HCT116 (cell line): ENCODE results near the gene CLCN3. TPM values are rescaled to one million over a fixed set of nuclear protein-coding genes. Genes with fewer than 3 reads are reported as not detected.

ENCODE experiments used
- ATAC-seq: fragments of 200-7000 bp; cut with Tn5 transposase; 2 replicates; pipeline ENCODE4 v1.9.1; 2020; ENCODE audit warnings: mild to moderate bottlenecking, moderate library complexity
- BruUV-seq: library from RNA; stranded (reverse); fragments of 400-500 nt; replicated peaks from 2 replicates; lab custom pipeline; 2021; lab: Mats Ljungman, UMichigan
- CTCF ChIA-PET: fragments of 300-600 bp; sonication (Branson Sonifier 250); formaldehyde crosslinking; loops from one replicate; lab custom pipeline; 2021; ENCODE audit warnings: antibody characterized with exemption; lab: Charles Lee
- POLR2A ChIA-PET: fragments of 300-600, 350-600 bp; sonication (Branson Sonifier 250); formaldehyde crosslinking; loops from one replicate; lab custom pipeline; 2021; ENCODE audit warnings: antibody characterized with exemption; lab: Charles Lee
- RAD21 ChIA-PET, 2 experiments: fragments of 300-600 bp; sonication (Branson Sonifier 250); formaldehyde crosslinking; loops; one replicate each; lab custom pipeline; 2023; ENCODE audit warnings: low total read pairs in 2 of 2; ENCODE audit not compliant: uncharacterized antibody in 2 of 2, unreplicated experiment in 2 of 2, low non-redundant PET in 1 of 2; lab: Charles Lee
- DNase-seq: peaks from one replicate; pipeline ENCODE4 v3.0.0-alpha.2; 2010; ENCODE audit warnings: low read depth, low spot score
- H2AFZ ChIP-seq: fragments of 200-600 bp; shearing (Covaris generic), sonication (generic); 2 replicates; pipeline ENCODE4 v1.6.1; 2017; ENCODE audit warnings: low read depth, mixed run types, mixed read lengths, antibody characterized with exemption, low read length; ENCODE audit not compliant: poor library complexity, severe bottlenecking
- H3K27ac ChIP-seq: 2 replicates; pipeline ENCODE4 v1.5.1; 2012; ENCODE audit warnings: low read depth, low read length
- H3K27me3 ChIP-seq: fragments of 200-600 bp; sonication (generic); 2 replicates; pipeline ENCODE4 v1.6.1; 2016; ENCODE audit warnings: mixed run types, low read length, mixed read lengths; ENCODE audit not compliant: insufficient read depth
- H3K36me3 ChIP-seq, 2 experiments: fragments of 200-500 bp in 1 of 2; fragments of 200-600 bp in 1 of 2; sonication (Bioruptor generic) in 1 of 2; sonication (generic) in 1 of 2; 2 replicates each; pipeline versions ENCODE4 v1.5.1 to v1.6.1; 2014 to 2016; ENCODE audit warnings: low read length in 2 of 2, inconsistent platforms in 1 of 2, mixed read lengths in 1 of 2, mixed run types in 1 of 2; ENCODE audit not compliant: insufficient read depth in 2 of 2, control insufficient read depth in 1 of 2
- H3K4me1 ChIP-seq, 2 experiments: fragments of 200-600 bp in 1 of 2; sonication (generic) in 1 of 2; 2 replicates each; pipeline versions ENCODE4 v1.5.1 to v1.6.1; 2012 to 2017; ENCODE audit warnings: low read length in 2 of 2, inconsistent platforms in 1 of 2, mild to moderate bottlenecking in 1 of 2, mixed read lengths in 1 of 2, mixed run types in 1 of 2, moderate library complexity in 1 of 2; ENCODE audit not compliant: insufficient read depth in 2 of 2, control insufficient read depth in 1 of 2
- H3K4me2 ChIP-seq: fragments of 200-600 bp; sonication (generic); 2 replicates; pipeline ENCODE4 v1.6.1; 2017; ENCODE audit warnings: mixed run types, low read length, mixed read lengths
- H3K4me3 ChIP-seq, 2 experiments: fragments of 200-600 bp in 1 of 2; sonication (generic) in 1 of 2; replicated peaks in 1 of 2; 2 replicates each; pipeline ENCODE4 v1.5.1; 2011 to 2016; ENCODE audit warnings: low read length in 2 of 2, control low read depth in 1 of 2, low read depth in 1 of 2, mild to moderate bottlenecking in 1 of 2, mixed read lengths in 1 of 2, mixed run types in 1 of 2
- H3K79me2 ChIP-seq: fragments of 200-600 bp; sonication (generic); 2 replicates; pipeline ENCODE4 v1.6.1; 2017; ENCODE audit warnings: mild to moderate bottlenecking, mixed run types, low read length, moderate library complexity, mixed read lengths; ENCODE audit not compliant: insufficient read depth
- H3K9ac ChIP-seq: fragments of 200-600 bp; sonication (generic); 2 replicates; pipeline ENCODE4 v1.6.1; 2016; ENCODE audit warnings: low read length, mixed read lengths
- H3K9me2 ChIP-seq: fragments of 200-600 bp; sonication (generic), shearing (Covaris generic); 2 replicates; pipeline ENCODE4 v1.6.1; 2017; ENCODE audit warnings: mixed run types, mild to moderate bottlenecking, moderate library complexity; ENCODE audit not compliant: insufficient read depth
- H3K9me3 ChIP-seq, 2 experiments: fragments of 200-500 bp in 1 of 2; fragments of 200-600 bp in 1 of 2; sonication (Bioruptor generic) in 1 of 2; sonication (generic) in 1 of 2; 2 replicates each; pipeline ENCODE4 v1.6.1; 2014 to 2017; ENCODE audit warnings: low read length in 2 of 2, mixed read lengths in 2 of 2, inconsistent platforms in 1 of 2, low read depth in 1 of 2, mild to moderate bottlenecking in 1 of 2, mixed run types in 1 of 2, moderate library complexity in 1 of 2; ENCODE audit not compliant: control insufficient read depth in 1 of 2, insufficient read depth in 1 of 2
- H4K20me1 ChIP-seq: fragments of 200-600 bp; sonication (generic), shearing (Covaris generic); 2 replicates; pipeline ENCODE4 v1.6.1; 2017; ENCODE audit warnings: mixed run types, mild to moderate bottlenecking, moderate library complexity; ENCODE audit not compliant: insufficient read depth
- ATF3 ChIP-seq: IDR thresholded peaks from 2 replicates; pipeline ENCODE4 v1.6.1; 2012
- CBX3 ChIP-seq: IDR thresholded peaks from 2 replicates; pipeline ENCODE4 v1.6.1; 2012; ENCODE audit warnings: low read depth
- CTCF ChIP-seq, 3 experiments: fragments of 200-600 bp in 1 of 3; sonication (generic) in 1 of 3; IDR thresholded peaks in 2 of 3; conservative IDR thresholded peaks in 1 of 3; 2 replicates each; pipeline ENCODE4 v1.5.1; 2012 to 2017; ENCODE audit warnings: low read depth in 2 of 3, low read length in 2 of 3, antibody characterized with exemption in 1 of 3, borderline replicate concordance in 1 of 3, control low read depth in 1 of 3, mild to moderate bottlenecking in 1 of 3, mixed read lengths in 1 of 3, mixed run types in 1 of 3, moderate library complexity in 1 of 3; ENCODE audit not compliant: insufficient read depth in 1 of 3
- EGR1 ChIP-seq: IDR thresholded peaks from 2 replicates; pipeline ENCODE4 v1.6.1; 2012; ENCODE audit warnings: low read depth
- ELF1 ChIP-seq: IDR thresholded peaks from 2 replicates; pipeline ENCODE4 v1.6.1; 2012; ENCODE audit warnings: low read depth, borderline replicate concordance
- EZH2 ChIP-seq: fragments of 200-600 bp; sonication (generic); IDR thresholded peaks from 2 replicates; pipeline ENCODE4 v1.6.1; 2017; ENCODE audit warnings: antibody characterized with exemption, mixed run types
- EZH2phosphoT487 ChIP-seq: fragments of 200-600 bp; IDR thresholded peaks from 2 replicates; pipeline ENCODE4 v1.6.1; 2018; ENCODE audit warnings: antibody characterized with exemption, borderline replicate concordance
- FOSL1 ChIP-seq: IDR thresholded peaks from 2 replicates; pipeline ENCODE4 v1.6.1; 2012; ENCODE audit warnings: low read depth
- JUND ChIP-seq: IDR thresholded peaks from 2 replicates; pipeline ENCODE4 v1.6.1; 2012
- MAX ChIP-seq: IDR thresholded peaks from 2 replicates; pipeline ENCODE4 v1.6.1; 2012
- POLR2AphosphoS5 ChIP-seq: IDR thresholded peaks from 2 replicates; pipeline ENCODE4 v1.6.1; 2011; ENCODE audit warnings: mild to moderate bottlenecking, low read depth, low read length, moderate library complexity
- SIN3A ChIP-seq: IDR thresholded peaks from 2 replicates; pipeline ENCODE4 v1.6.1; 2012; ENCODE audit warnings: low read depth
- TCF7L2 ChIP-seq: IDR thresholded peaks from 2 replicates; pipeline ENCODE4 v1.7.0; 2011; ENCODE audit warnings: borderline replicate concordance, inconsistent platforms; ENCODE audit not compliant: insufficient read depth, insufficient read length; ENCODE audit errors: extremely low read depth
- ZBTB33 ChIP-seq: IDR thresholded peaks from 2 replicates; pipeline ENCODE4 v1.6.1; 2011; ENCODE audit warnings: mild to moderate bottlenecking, low read length, moderate library complexity; ENCODE audit not compliant: insufficient replicate concordance; ENCODE audit errors: extremely low read depth
- ZNF274 ChIP-seq: fragments of 200-500 bp; sonication (Bioruptor generic); IDR thresholded peaks from 2 replicates; pipeline ENCODE4 v1.6.1; 2014; ENCODE audit warnings: mild to moderate bottlenecking, low read depth, low read length, inconsistent platforms
- intact Hi-C: fragments of 100-400 bp; cut with micrococcal nuclease; formaldehyde crosslinking; loops from 2 replicates; pipeline ENCODE4 v1.10.0; 2022
- total RNA-seq: library from RNA; stranded (reverse); gene quantifications from one replicate; pipeline ENCODE4 v1.2.1, GENCODE V29; 2021; ENCODE audit not compliant: unreplicated experiment

Gene CLCN3
- total RNA-seq, 1 experiment from 2014 or later: 60.4 TPM

GRCh38 chr4:169626331-169627282 is 6.2 kb downstream of the CLCN3 start:
- ATAC-seq (no peak), DNase-seq (no peak)
- ChIA-PET RAD21 (no interaction called here), CTCF (no interaction called here), POLR2A (no interaction called here)
- H3K9ac ChIP-seq: no peak overlapping the region
- no peak overlapping the region for H3K27ac ChIP-seq
- no TSS peak for BruUV-seq
- peaks cover 94% of the 10 kb centered on the region for H3K79me2 ChIP-seq
- H3K9me2 ChIP-seq: no peaks in the 10 kb centered on the region
- no peak overlapping the region for H3K4me2 ChIP-seq
- no peaks in the 10 kb centered on the region for H3K36me3 ChIP-seq
- H4K20me1 ChIP-seq: no peaks in the 10 kb centered on the region
- no peak overlapping the region for H3K4me3 ChIP-seq
- H2AFZ ChIP-seq: no peak overlapping the region
- H3K9me3 ChIP-seq: no peaks in the 10 kb centered on the region
- no peaks in the 10 kb centered on the region for H3K27me3 ChIP-seq
- TF ChIP-seq ELF1 (no peak), JUND (no peak)
- H3K4me1 ChIP-seq: peaks cover 6 to 11% of the 10 kb centered on the region in 2 experiments; a peak in 3 of 4 replicates
- intact Hi-C loops: no loop called here

GRCh38 chr4:169627307-169627706 is 6.9 kb downstream of the CLCN3 start:
- ChIA-PET CTCF (no interaction called here), POLR2A (no interaction called here), RAD21 (no interaction called here)
- no peak overlapping the region for H3K4me3 ChIP-seq
- no peaks in the 10 kb centered on the region for H4K20me1 ChIP-seq
- H2AFZ ChIP-seq: no peak overlapping the region
- no TSS peak for BruUV-seq
- H3K36me3 ChIP-seq: no peaks in the 10 kb centered on the region
- H3K79me2 ChIP-seq: peaks cover 94% of the 10 kb centered on the region
- H3K27ac ChIP-seq: no peak overlapping the region
- no peak overlapping the region for H3K4me2 ChIP-seq
- no peak overlapping the region for H3K9ac ChIP-seq
- H3K9me3 ChIP-seq: no peaks in the 10 kb centered on the region
- intact Hi-C loops: no loop called here
- H3K4me1 ChIP-seq: peaks cover 4% of the 10 kb centered on the region in 2 experiments; a peak in 3 of 4 replicates
- H3K9me2 ChIP-seq: no peaks in the 10 kb centered on the region
- no peaks in the 10 kb centered on the region for H3K27me3 ChIP-seq
- ATAC-seq (no peak), DNase-seq (no peak)
- TF ChIP-seq EZH2phosphoT487 (no peak), POLR2AphosphoS5 (no peak), FOSL1 (no peak), ZBTB33 (no peak), CBX3 (no peak), ATF3 (no peak), ELF1 (no peak), TCF7L2 (no peak), MAX (no peak), CTCF (IDR thresholded peaks at IDR 0.05 in 2 of 3, conservative IDR thresholded peaks at IDR 0.05 in 1 of 3; ENCODE audit: borderline replicate concordance in 1 of 3, insufficient read depth in 1 of 3, low read depth in 2 of 3, low read length in 2 of 3) (no peak), ZNF274 (no peak), SIN3A (no peak), EGR1 (no peak), EZH2 (no peak)
